HG02763 (cell line): ENCODE data around the gene EHBP1L1.

Experiments
- ATAC-seq: cut with Tn5 transposase; IDR thresholded peaks from one replicate; pipeline ENCODE4 v1.9.1; 2021; ENCODE audit warnings: mild to moderate bottlenecking, moderate library complexity; ENCODE audit not compliant: unreplicated experiment

EHBP1L1 gene

GRCh38 chr11:65575568-65576231 is at the start of gene EHBP1L1:
EHBP1L1 (plus strand) TSS chr11:65576053; CDS start chr11:65576303, 250 bp downstream.
- ATAC-seq: peak; percentile 28

- ATAC-seq: no peak
These were observed 49.1 kb upstream of the EHBP1L1 start for GRCh38 chr11:65526744-65527143.

GRCh38 chr11:65528819-65529350 is 47.0 kb upstream of the EHBP1L1 start:
- ATAC-seq: no peak

- ATAC-seq: no peak
These were observed 46.2 kb upstream of the EHBP1L1 start for GRCh38 chr11:65529475-65530156.

DNA sequence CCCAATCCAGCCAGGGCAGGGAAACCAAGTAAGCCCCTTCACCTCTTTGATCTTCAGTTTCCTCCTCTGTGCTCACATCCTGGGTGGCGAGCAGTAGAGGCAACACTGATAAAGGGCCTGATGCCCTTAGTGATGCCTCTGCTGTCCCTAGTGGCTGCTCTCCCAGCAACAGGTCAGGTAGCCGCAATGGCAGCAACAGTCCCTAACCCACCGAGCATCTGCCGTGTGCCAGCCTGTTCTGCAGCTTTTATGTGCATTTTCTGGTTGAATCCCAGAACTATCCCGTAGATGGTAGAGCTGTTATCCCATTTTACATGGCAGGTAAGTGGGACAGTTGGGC is 45.7 kb upstream of the EHBP1L1 start:
- ATAC-seq: no peak

GRCh38 chr11:65532388-65533064 is 43.3 kb upstream of the EHBP1L1 start:
- ATAC-seq: no peak

- no peak for ATAC-seq
These were observed 40.8 kb upstream of the EHBP1L1 start for GRCh38 chr11:65535102-65535501.

DNA sequence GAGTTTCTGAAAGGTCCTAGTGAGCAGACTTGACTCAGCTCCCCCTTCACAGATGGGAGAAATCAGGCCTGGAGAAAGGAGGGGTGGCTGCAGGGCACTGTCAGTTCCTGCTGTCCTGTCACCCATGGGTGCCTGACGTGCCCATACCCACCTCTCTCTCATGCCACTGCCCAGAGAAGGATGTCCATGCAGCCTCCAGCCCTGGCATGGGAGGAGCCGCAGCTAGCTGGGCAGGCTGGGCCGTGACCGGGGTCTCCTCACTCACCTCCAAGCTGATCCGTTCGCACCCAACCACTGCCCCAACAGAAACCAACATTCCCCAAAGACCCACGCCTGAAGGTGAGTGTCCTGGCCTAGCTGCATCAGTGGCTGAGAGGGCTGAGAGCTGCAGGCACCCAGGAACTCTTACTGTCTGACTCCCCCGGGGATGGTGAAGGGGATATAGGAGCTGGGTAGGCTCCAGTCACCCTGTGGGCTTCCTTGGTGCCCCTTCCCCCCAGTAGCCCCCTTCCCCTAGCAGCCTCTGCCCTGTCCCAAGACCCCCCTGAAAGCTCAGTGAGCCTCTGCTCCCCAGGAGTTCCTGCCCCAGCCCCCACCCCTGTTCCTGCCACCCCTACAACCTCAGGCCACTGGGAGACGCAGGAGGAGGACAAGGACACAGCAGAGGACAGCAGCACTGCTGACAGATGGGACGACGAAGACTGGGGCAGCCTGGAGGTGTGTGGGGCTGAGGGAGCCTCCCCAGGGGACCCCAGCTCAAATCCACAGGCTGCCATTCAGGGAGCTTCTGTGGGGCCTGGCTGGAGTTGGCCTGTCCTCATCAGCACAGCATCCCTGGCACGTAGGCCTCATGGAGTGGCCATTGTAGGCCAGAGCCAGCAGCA is 39.2 kb upstream of the EHBP1L1 start:
- no peak for ATAC-seq

- no peak for ATAC-seq
These were observed 38.6 kb upstream of the EHBP1L1 start for GRCh38 chr11:65537296-65537597.

- no peak for ATAC-seq
These were observed 38.1 kb upstream of the EHBP1L1 start for GRCh38 chr11:65537620-65538231.

DNA sequence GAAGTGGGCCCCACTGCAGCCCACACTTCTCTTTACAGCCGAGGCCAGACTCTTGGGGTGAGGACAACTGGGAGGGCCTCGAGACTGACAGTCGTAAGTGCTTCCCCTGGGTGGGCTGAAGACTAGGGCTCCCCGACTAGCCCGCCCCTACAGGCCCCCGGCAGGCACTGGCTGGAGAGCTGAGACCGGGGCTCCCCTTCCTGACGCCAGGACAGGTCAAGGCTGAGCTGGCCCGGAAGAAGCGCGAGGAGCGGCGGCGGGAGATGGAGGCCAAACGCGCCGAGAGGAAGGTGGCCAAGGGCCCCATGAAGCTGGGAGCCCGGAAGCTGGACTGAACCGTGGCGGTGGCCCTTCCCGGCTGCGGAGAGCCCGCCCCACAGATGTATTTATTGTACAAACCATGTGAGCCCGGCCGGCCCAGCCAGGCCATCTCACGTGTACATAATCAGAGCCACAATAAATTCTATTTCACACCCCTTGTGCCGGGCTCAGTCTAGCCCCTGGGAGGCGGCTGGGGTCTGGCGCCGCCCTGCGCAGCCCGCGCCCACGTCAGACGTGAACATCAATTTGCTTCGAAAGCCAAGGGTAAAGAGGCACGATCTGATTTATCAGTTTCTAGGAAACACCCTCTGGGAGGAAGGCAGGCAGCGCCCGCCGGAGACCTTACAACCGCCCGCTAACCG is 37.5 kb upstream of the EHBP1L1 start:
- no peak for ATAC-seq

DNA sequence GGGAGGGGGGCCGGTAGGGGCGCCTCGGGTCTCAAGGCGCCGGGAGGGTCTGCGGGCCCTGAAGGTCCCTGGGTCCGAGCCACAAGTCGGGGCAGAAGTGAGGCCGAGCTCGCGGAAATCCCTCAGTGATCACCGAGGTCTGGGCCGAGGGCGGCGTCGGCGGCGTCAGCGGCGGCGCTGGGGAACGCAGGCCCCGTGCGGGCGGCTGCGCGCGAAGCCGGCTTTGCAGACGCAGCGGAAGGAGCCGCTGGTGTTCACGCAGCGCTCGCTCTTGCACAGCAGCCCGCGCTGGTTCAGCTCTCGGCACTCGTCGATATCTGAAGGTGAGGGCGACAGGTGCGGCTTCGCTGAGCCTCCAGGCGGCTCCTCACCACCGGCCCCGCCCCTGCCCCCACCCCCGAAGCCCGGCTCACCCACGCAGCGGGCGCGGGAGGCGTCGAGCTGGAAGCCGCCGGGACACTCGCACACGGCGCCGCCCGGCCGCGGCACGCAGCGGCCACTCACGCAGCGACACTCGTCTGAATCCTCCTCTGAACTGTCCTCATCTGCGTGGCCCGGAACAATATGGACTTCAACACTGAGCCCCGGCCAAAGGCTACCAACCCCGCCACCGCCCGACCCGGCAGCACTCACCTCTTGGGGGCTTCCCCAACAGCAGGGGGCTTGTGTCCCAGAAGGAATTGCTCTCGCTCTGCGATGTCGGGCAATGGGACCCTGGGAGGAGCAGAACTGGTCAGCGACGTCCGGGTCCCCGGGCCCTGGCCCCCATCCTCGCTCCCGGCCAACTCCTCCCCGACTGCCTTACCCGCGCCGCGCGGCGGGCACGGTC is 36.7 kb upstream of the EHBP1L1 start:
- ATAC-seq: no peak

DNA sequence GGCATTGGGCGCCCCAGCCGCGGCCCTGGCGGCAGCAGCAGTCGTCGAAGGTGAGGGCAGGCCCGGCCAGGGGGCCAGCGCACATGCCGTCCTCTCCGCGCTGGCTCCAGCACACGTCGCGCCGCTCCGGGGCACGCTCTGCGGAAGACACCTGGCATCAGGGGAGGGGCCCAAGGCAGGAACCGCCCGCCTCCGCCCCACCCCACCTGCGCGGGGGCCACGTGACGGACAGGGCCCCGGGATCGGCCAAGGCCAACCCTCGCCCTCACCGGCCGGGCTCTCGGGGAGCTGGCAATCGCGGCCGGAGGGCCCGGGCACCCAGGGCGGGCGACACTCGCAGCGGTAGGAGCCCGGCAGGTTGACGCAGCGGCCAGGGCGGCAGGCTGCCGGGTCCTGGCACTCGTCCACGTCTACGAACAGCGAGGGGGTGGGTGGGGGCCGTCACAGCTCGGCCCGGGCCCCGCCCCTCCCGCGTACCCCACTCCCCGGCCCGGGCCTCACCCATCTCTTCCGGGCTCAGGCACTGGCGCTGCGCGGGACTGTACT is 36.0 kb upstream of the EHBP1L1 start:
- ATAC-seq: peak; percentile 48

DNA sequence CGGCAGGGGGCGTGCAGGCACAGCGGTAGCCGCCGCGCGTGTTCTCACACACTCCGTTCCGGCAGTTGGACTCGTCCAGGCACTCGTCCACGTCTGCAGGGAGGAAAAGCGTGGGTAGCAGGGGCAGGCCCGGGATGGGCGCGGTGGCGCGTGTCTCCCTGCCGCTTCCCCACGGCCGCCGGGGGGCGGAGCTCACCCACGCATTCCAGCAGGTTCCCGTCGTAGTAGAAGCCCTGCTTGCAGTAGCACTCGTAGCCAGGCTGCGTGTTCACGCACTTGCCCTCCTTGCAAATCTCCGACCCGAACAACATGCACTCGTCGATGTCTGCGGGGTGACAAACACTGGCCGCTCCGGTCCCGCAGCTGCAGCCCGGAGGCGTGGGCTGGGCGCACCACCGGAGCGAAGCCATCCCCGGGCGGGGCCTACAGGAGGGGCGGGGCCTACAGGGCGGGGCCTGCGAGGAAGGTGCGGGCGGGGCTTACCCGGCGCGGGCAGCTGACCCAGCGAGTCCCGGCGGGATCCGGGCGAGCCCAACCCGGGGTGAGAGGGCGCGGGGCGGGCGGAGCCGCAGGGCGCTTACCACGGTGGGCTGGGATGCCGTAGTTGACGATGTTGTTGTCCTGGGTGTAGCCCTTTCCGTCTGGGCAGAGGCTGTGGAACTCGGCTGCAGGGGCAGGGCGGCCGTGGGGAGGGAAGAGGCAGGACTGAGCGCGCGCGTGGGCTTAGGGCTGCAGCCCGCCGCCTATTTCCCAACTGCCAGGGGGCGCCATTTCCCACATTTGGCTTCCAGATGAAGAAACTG is 35.4 kb upstream of the EHBP1L1 start:
- peak; percentile 62 for ATAC-seq

- no peak for ATAC-seq
These were observed 34.5 kb upstream of the EHBP1L1 start for GRCh38 chr11:65541093-65541982.

- ATAC-seq: no peak
These were observed 33.0 kb upstream of the EHBP1L1 start for GRCh38 chr11:65542738-65543390.

DNA sequence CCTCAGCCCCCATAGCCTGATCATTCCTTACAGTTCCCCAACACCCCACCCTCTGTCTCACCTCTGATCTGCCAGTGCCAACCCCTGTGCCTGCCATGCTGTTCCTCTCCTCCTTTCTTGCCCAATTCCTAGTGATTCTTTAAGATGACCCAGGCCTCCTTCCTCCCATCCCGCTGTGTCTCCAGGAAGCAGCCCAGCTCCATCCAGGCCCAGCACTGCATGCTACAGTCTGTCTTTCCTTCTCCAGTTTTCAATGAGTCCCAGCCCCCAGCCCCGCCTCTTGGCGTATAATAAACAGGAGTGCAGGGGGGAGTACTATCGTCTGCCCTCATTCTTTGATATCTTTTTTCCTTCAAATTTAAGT is 30.0 kb upstream of the EHBP1L1 start:
- ATAC-seq: no peak
